ENCODE results near the gene DTNB.

DNA sequence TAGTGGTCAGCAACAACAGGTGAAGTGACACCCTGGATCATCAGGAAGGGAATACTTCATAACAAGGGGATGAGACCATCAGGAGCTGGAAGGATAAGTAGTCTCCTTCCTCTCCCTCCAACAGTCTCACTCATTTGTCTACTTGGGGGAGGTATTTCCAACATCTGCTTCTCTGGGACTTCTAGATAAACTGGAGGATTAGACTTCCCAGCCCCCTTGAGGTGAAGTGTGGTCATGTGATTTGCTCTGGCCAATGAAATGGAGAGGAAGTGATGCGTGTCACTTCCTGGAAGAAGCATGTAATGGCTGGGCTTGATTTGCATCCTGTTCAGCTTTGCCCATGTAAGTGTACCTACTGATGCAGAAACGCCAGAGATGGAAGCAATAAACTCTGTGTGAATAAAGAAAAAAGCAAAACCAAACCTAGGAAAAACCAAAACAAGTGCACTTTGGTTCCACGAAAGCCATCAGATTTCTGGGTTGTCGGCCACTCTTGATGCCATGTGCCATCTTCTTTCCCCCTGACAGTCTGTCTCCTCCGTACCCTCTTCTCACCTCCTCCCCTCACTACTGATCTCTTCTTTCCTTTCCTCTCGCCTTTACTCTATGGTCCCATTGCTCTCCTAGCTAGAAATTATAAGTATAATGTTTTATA lies 255.5 kb downstream of the DTNB start:
- TF ChIP-seq, protein P1, sequence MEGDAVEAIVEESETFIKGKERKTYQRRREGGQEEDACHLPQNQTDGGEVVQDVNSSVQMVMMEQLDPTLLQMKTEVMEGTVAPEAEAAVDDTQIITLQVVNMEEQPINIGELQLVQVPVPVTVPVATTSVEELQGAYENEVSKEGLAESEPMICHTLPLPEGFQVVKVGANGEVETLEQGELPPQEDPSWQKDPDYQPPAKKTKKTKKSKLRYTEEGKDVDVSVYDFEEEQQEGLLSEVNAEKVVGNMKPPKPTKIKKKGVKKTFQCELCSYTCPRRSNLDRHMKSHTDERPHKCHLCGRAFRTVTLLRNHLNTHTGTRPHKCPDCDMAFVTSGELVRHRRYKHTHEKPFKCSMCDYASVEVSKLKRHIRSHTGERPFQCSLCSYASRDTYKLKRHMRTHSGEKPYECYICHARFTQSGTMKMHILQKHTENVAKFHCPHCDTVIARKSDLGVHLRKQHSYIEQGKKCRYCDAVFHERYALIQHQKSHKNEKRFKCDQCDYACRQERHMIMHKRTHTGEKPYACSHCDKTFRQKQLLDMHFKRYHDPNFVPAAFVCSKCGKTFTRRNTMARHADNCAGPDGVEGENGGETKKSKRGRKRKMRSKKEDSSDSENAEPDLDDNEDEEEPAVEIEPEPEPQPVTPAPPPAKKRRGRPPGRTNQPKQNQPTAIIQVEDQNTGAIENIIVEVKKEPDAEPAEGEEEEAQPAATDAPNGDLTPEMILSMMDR (conservative IDR thresholded peaks at IDR 0.05), result no peak
- no peak for TF ChIP-seq ZFX (IDR thresholded peaks at IDR 0.05)

Data from C4-2B (cell line).